ENCODE results near the gene LRRK1. TPM values are rescaled to one million over a fixed set of nuclear protein-coding genes. Genes with fewer than 3 reads are reported as not detected.

The LRRK1 gene
- total RNA-seq, 1 donor from 2014 or later: 15.7 TPM

DNA sequence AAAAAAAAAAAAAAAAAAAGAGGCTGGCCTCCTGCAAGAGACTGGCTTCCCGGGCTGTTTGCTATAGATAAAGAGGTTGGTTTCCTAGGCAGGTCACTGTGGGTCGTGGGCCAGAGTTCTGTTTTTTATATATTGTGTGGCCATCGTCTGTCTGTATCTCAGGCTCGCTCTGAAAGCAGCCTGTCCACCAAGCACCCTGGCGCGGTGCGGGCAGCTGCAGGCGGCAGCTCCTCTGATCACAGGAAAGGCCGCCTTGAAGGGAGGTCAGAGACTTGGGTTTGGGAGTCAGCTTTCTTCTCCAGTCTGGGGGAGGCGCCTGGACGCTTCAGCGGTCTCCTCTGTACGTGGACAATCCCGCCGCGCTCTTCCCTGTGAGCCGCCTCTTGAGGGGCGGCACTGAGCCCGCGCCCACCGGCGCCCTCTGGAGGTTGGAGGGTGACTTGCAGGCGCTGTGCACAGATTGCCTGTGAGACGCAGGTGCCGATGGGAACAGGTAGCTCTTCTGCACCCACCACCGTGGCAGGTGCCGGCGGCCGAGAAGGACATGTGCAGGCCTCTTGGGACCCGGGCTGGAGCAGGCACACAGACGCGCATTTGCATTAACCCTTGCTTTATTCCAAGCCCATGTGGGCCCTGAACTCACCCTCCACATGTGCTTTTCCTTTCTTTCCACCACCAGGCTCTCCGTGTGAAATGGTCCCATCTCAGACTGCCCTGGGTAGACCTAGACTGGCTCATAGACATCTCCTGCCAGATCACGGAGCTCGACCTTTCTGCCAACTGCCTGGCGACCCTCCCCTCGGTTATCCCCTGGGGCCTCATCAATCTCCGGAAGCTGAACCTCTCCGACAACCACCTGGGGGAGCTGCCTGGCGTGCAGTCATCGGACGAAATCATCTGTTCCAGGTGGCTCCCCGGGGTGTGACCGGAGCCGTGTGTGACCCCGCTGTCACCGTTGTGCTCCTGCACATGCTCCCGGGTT is 89.3 kb downstream of the LRRK1 start:
- DNase-seq (ENCODE audit: low spot score): peak; percentile 87

DNA sequence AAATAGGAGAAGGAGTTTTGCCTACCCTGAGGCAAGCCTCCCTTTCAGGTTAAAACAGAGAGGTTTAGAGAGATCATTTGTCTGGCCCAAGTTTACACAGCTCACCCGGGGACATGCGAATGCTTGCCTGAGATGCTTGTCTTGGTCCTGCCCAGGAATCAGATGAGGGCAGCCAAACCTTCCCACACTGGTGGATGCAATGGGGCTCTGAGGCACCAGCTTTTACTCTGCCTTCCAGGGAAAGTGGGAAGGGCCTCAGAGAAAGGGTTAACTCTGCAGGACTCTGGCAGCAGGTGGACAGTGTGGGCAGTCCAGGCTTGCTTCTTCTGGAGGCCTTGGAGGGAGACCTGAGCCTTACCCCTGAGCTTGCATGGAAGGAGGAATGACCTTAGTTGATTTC is 90.0 kb downstream of the LRRK1 start:
- no peak for DNase-seq (ENCODE audit: low spot score)

DNA sequence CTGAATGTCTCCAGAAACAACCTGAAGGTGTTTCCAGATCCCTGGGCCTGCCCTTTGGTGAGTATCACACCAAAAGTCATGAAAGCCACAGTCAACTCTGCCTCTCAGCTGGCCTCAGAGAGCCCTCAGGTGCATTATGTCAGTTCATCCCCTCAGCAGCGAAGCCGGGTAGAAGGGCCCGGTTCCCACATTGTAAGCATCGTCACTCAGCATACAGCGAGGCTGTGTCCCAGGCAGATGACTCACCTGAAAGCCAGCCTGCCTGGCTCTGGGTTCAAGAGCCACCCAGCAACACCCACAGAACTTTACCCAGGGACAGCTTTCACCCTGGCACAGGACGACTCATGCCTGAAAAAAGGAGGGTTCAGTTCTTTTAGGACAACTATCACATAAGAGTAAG is 91.6 kb downstream of the LRRK1 start:
- DNase-seq (ENCODE audit: low spot score): peak; percentile 8

DNA sequence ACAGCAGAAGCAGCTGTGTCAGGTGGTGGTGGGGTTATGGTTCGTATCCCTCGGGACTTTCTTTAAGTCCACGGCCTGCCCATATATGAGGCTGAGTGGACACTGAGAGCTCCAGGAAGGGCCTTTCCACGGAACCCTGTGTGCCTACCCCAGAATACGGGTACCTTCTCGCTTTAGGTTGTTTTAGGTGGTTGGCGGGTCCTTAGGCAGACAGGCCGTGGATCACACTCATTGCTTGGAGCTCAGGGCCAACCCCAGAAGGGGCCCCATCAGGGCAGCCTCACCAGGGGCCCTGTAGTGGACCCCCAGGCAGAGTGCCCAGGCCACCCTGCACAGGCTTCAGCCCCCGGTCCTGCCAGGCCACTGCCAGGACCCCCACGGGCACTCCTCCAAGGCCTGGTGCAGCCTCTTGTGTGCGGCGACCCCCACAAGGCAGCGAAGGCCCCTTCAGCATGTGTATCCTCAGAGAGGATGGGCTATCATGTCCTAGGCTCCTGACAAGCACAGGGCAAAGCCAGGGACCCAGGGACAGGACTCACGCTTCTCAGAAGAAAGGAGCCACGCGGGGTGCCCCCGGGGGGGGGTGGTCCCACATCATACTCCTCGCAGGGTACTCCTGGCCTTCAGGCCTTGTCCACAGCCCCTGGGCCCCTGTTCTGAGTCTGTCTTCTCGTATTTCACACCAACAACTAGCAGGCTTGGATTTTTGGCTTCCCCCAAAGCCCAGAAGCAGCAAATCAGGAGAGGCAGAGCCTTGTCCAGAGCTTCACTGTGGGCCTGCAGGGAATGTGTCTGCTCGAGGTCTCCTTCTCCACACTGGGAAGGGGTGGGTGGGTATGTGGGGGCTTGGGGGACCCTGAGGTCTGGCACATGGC is 93.4 kb downstream of the LRRK1 start:
- peak; percentile 7 for DNase-seq (ENCODE audit: low spot score)

DNA sequence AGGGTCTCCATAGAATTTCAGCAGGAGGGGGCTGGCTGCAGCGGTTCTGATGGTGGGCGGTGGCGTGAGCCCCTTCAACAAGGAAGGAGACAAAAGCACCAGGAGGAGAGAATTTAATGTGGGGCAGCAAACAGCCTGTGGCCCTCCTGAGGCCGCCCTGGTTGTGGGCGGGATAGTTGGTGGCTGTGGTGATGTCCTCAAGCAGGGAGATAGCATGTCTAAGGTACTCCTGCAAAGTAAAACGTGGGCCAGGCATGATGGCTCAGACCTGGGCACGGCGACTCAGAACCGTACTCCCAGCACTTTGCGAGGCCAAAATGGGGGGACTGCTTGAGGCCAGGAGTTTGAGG is 94.0 kb downstream of the LRRK1 start:
- peak; percentile 7 for DNase-seq (ENCODE audit: low spot score)

DNA sequence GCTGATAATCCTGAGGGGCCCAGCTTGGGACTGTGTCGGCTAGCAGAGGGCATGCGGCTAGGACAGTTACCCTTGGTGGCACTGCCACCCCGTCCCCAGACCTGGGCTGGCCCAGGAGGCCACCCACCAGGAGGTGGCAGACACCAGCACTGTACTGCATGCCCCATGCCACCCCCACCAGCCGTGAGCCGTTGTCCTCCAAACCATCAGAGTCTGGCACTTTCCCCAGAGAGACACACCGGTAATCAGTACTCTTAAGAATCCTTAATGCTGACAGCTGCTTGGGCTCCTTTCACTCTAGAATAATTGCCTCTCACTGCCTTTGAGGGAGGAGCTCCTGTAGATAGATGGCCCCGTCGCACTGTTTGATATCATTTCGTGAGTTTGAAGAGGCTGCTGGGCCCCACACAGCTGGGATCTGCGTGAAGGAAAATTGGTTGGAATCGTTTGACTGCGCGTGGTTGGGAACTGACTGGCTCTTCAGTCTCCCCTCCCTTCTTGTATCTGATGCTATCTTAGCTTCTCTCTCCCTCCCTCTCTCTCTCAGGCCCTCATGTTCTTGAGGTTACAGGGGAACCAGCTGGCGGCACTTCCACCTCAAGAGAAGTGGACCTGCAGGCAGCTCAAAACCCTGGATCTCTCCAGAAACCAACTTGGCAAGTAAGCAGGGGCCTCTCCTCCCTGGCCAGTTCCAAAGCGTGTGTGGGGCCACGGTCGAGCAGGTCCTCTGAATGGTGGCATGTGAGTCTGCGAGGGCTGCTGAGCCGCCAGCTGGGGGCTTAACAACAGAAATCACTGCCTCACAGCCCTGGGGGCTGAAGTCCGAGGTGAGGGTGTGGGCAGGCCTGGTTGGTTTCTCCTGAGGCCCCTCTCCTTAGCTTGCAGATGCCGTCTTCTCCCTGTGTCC is 94.9 kb downstream of the LRRK1 start:
- peak; percentile 4 for DNase-seq (ENCODE audit: low spot score)

DNA sequence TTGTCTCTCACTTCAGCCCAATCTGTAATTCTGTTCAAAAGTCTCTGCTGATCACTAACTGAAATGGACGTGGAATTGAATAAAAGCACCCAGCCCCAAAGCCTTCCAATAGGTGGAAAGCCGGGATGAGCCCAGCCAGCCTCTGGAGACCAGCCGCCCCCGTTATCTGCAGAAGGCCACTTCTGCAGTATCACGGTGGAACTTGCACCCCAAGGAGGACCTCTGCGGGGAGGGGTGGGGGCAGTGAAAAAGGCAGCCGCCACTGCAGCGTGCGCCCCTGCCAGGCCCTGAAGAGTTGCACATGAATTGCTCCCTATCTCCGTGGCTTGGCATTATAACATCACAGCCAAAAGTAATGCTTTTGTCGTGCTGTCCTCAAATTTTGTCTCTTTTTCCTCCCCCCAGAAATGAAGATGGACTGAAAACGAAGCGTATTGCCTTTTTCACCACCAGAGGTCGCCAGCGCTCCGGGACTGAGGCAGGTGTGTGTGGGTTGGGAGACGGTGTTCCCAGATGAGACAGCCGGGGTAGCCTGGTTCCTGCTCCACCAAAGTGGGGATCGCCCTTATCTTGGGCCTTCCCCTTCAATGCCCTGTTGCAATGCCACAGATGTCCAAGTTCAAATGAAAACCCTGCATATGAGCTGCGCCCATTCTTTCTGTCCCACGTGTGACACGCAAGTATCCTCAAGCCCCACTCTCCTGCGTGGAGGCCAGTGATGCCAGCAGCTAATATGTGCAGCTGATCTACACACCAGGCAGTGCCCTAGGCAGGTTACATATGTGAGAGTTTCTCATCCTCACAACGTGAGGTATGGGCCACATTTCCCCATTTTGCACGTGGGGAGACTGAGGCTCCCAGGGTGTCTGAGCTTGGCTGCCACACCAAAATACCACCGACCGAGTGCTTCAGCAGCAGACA is 96.0 kb downstream of the LRRK1 start:
- DNase-seq (ENCODE audit: low spot score): peak; percentile 73

DNA sequence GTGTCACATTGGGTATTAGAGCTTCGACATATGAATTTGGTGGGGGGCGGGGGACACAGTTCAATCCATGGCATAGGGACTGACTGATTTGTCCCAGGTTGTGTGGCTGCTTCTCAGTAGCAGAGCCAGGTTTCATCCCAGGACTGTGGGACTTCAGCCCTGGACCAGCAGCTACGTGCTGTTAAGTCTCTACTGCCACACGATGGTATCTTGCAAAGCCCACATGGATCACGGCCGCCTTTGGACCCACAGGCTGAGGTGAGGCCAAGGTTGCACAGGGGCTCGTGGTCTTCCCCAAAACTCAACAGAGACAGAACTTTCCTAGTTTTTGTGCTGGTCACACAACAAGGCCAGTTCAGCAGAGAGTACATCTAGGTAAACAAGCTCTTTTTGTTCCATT is 97.4 kb downstream of the LRRK1 start:
- DNase-seq (ENCODE audit: low spot score): peak; percentile 6

DNA sequence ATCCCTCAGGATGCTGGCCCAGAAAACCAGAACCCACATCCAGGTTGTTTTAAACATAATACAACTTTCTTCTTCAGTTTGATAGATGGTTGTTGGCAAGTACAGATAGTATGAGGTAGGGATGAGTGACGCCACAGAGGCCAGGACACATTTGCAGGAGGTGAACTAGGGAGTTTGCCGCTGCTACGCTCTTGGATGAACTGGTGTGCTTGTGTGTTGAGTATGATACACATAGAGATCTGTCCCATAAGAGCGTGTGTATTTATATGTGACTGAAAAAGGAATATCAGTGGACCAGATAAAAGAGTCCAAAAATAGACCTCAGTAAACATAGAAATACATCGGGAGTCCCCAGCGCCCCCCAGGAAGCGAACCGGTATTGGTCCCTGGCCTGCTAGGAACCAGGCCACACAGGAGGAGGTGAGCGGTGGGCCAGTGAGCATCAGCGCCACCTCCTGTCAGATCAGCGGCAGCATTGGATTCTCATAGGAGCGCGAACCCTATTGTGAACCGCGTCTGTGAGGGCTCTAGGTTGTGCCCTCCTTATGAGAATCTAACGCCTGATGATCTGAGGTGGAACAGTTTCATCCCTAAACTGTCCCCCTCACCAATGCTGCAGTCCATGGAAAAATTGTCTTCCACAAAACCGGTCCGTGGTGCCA is 98.1 kb downstream of the LRRK1 start:
- peak; percentile 10 for DNase-seq (ENCODE audit: low spot score)

DNA sequence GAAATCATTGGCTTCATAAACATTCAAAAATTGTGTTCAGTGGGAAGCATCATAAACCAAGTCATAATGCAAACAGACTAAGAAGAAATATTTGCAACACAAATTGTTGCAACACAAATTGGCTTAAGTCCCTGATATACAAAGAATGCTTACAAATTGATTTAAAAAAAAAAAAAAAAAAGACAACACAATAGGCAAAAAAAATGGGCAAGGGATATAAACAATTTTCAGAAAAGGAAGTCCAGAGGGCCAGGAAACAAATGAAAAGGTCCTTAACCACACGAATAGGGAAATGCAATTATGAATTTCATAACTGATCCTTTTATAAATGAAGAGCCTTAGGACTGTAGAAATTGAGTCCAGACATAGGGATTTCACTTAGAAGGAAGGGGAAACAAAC is 98.9 kb downstream of the LRRK1 start:
- DNase-seq (ENCODE audit: low spot score): peak; percentile 1

DNA sequence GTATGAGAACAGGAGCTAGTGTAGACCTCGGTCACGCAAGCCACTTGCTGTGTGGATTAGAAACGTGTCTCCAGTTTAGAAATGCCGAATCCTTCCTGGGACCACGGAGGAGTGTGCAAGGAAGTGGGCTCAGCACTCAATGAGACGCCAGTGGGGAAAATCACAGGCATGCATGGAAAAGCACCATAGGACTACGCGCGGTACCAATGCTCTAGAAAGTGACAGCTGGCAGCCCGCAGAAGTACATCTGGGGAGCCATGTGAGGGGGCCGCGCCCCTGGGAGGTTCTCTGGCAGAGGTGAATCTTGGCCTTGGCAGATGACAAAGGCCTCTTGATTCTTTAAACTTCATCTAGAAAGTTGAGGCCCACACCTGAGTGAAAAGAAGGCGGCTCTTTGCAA is 99.3 kb downstream of the LRRK1 start:
- peak; percentile 4 for DNase-seq (ENCODE audit: low spot score)

DNA sequence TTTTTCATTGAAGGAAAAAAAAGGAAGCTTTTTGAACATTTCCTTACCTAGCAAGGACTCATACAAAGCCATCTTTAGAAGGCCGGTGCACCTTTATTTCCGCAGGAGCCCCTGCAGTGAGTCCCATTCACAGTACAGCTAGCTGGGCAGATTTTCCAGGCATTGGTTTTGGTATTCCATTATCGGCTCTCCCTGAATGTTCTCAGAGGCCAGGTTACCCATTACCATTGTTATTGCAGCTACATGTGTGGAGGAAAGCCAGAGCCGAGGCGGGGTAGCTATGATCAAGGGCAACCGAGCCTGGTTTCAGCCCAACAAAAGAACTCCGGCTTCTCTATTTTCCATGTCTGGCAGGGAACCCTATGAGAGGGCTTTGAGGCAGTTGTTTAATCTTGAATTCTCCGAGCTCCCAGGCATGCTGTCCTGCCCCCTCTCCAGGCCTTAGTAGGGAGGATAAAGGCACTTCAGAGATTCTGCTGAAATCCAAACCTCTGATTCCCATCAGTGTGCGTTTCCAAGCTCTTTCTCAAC is 100.3 kb downstream of the LRRK1 start:
- peak; percentile 8 for DNase-seq (ENCODE audit: low spot score)

DNA sequence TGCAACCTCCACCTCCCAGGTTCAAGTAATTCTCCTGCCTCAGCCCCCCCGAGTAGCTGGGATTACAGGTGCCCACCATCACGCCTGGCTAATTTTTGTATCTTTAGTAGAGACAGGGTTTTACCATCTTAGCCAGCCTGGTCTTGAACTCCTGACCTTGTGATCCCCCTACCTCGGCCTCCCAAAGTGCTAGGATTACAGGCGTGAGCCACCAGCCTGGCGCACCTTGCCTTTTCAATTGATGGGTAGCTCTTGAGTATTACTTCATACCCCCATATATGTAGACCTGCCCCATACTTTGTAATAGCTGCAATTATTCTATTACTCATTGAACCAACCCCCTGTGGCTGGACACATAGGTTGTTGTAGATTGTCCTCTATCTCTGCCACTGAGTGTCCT is 101.3 kb downstream of the LRRK1 start:
- peak; percentile 5 for DNase-seq (ENCODE audit: low spot score)

DNA sequence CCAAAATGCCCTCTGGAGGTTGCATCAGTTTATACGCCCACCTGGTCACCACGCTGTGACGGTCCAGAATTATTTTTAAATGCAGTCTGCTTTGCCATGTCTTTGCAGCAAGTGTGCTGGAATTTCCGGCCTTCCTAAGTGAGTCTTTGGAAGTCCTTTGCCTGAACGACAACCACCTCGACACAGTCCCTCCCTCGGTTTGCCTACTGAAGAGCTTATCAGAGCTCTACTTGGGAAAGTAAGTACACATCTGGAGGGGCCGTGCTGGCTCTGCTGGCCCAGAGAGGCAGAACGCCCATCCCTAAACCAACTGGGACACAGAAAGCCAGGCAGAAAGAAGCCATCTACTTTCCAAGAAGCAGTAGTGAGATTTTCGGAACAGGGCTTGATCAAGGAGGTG is 101.8 kb downstream of the LRRK1 start:
- peak; percentile 9 for DNase-seq (ENCODE audit: low spot score)

DNA sequence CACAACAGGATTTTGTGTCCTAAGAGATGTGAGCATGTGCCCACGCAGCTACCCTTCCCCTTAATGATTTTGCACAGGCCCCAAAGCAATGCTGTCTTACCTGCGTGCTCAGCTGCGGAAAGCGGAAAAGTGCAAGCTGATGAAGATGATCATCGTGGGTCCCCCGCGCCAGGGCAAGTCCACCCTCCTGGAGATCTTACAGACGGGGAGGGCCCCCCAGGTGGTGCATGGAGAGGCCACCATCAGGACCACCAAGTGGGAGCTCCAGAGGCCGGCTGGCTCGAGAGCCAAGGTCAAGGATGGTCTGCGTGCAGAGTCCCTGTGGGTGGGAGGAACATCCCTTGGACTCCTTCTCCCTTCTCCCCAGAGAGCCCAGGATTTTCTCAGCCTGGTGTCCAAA is 103.1 kb downstream of the LRRK1 start:
- DNase-seq (ENCODE audit: low spot score): peak; percentile 7

DNA sequence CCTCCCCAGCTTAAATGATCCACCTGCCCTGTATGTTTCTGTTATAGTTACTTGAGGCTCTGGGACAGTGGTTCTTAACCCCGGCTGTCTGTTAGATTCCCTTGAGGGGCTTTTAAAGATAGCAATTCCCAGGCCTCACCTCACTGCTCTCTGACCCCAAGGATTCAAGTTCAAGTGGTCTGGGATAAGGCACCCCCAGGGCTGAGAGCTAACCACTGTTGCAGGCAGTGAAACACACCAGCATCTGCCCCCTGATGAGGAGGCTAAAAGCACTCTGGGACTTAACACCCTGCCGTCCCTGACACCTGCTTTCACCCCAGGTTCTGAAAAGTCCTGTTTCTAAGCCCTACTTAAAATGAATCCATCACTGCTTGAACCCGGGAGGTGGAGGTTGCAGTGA is 103.7 kb downstream of the LRRK1 start:
- no peak for DNase-seq (ENCODE audit: low spot score)

DNA sequence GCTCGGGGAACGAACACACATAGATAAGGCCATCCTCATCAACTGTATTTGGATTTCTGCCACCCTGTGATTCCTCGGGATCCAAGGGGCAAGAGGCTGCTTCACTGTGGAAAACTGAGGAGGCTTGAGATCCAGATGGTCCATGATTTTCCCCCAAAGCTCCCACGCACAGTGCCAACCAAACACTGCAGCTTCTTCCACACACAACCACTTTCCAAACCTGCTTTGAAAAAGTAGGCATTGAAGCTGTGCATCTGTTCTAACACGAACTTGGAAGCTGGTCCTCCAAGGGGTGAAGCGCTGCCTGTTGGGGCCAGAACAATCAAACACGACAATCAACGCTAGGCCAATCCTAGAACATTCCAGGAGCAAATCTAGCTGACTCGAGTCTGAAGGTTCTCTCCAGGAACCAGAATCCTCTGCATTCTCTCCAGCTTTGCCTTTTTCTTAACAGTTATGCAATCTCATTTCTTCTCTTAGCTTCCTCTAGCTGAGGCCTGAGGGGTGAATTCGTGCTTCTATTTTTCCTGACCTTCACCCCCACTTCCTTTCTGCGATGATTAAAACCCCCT is 104.4 kb downstream of the LRRK1 start:
- peak; percentile 9 for DNase-seq (ENCODE audit: low spot score)

DNA sequence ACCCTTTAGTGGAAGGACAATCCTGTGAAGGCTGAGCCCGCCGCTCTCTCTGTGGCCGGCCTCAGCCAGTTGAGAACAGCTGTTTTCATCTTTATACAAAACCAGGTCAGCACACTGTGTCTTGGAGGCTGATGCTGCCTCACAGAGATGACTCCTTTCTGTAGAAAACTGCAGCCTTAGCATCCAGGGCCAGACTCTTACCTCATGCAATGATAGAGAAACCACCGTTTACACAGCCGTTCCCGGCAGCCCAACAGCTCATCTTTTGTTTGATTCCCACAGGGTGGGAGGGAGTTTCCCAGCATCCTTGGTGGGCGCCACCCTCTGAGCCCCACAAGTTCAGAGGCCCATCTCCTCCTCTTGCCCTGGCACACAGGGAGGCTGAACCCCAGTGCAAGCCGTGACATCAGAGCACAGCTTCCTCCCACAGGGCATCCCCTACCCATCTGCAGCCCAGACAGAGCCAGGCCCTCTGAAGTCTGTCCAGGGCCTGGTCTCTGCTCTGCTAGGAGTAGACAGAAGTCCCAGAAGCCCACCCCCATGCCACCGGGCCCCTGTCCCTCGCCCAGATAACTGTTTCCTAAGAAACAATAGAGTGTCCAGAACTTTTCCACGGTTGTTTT is 105.0 kb downstream of the LRRK1 start:
- peak; percentile 51 for DNase-seq (ENCODE audit: low spot score)

Data from mucosa of gallbladder (tissue), 1 donor.